Mesodermal cell (in vitro differentiated cells): ENCODE measurements around the gene NLRP6.
A peak's percentile ranks its signal among the peaks of the same experiment; 100 is the strongest.
"Not testable (repeated sequence)": the region's sequence is repeated elsewhere in the genome, so short reads cannot be mapped to it uniquely, and the experiment has no call there.

Experiments used
- H3K27ac ChIP-seq: 2 replicates; pipeline ENCODE4 v1.7.0; 2013; ENCODE audit warnings: mild to moderate bottlenecking, low read depth, low read length, moderate library complexity; ENCODE audit not compliant: severe bottlenecking
- H3K36me3 ChIP-seq: 2 replicates; pipeline ENCODE4 v1.7.1; 2013; ENCODE audit warnings: mild to moderate bottlenecking, low read length, moderate library complexity; ENCODE audit not compliant: control insufficient read depth, insufficient read depth
- H3K4me1 ChIP-seq: one replicate; pipeline ENCODE4 v1.7.1; 2013; ENCODE audit warnings: mild to moderate bottlenecking, low read length; ENCODE audit not compliant: insufficient read depth, control insufficient read depth, poor library complexity, severe bottlenecking
- H3K4me3 ChIP-seq: 2 replicates; pipeline ENCODE4 v1.7.0; 2013; ENCODE audit warnings: low read length, control low read depth, mild to moderate bottlenecking; ENCODE audit not compliant: insufficient read depth, poor library complexity, severe bottlenecking; ENCODE audit errors: extremely low read depth
- H3K9me3 ChIP-seq: 2 replicates; pipeline ENCODE4 v1.7.1; 2013; ENCODE audit warnings: mild to moderate bottlenecking, low read length, moderate library complexity; ENCODE audit not compliant: control insufficient read depth
- WGBS, 2 experiments: methylation state at CpG; one replicate each; pipeline ENCODE4 v1.1.5; 2013; ENCODE audit warnings: missing lambda C conversion rate in 2 of 2; ENCODE audit not compliant: insufficient coverage in 2 of 2; 5-methylcytosine and 5-hydroxymethylcytosine counted together

The NLRP6 gene

GRCh38 chr11:313304-313786, 35.1 kb downstream of the NLRP6 start:
- Histone ChIP-seq H3K4me3 (no peak overlapping the region), H3K27ac (peak overlapping the region; percentile 43), H3K9me3 (no peaks in the 10 kb centered on the region), H3K4me1 (peaks cover 36% of the 10 kb centered on the region), H3K36me3 (no peaks in the 10 kb centered on the region)
- WGBS, 2 experiments = 32 to 47% methylated on average over 8 of the region's 8 CpGs

- Histone ChIP-seq H3K4me3 (peak within 1 kb of the TSS; percentile 28), H3K27ac (peak within 1 kb of the TSS; percentile 43), H3K4me1 (peaks cover 36% of the 10 kb centered on the region), H3K9me3 (no peaks in the 10 kb centered on the region), H3K36me3 (no peaks in the 10 kb centered on the region)
- WGBS, 2 experiments = 0 to 5% methylated on average over 3 to 8 of the region's 18 CpGs
These were observed 35.8 kb downstream of the NLRP6 start, which contains the start of gene IFITM1 for GRCh38 chr11:313787-314553. IFITM1 (plus strand) TSS chr11:314040; CDS start chr11:314171, 131 bp downstream.

- no CpG with 5 or more reads among the region's 6 CpGs for WGBS, 2 experiments
- not testable (repeated sequence) for H3K9me3 ChIP-seq, H3K27ac ChIP-seq, H3K36me3 ChIP-seq
- Histone ChIP-seq H3K4me3 (peak overlapping the region; percentile 28), H3K4me1 (peaks cover 32% of the 10 kb centered on the region)
These were observed 36.3 kb downstream of the NLRP6 start for GRCh38 chr11:314554-314875.

DNA sequence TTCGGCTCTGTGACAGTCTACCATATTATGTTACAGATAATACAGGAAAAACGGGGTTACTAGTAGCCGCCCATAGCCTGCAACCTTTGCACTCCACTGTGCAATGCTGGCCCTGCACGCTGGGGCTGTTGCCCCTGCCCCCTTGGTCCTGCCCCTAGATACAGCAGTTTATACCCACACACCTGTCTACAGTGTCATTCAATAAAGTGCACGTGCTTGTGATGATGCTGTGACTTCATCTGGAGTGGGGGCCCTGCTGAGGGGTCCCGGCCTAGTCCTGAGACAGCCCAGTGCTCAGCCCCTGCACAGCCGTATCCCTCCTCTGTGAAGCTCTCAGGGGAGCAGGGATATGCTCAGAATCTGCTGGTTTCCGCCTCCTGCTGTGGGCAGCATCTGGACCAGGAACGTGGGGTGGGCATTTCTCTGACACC, 36.9 kb downstream of the NLRP6 start:
- no peaks in the 10 kb centered on the region for H3K36me3 ChIP-seq
- peaks cover 36% of the 10 kb centered on the region for H3K4me1 ChIP-seq
- no peak overlapping the region for H3K27ac ChIP-seq
- no peaks in the 10 kb centered on the region for H3K9me3 ChIP-seq
- WGBS, 2 experiments = 44 to 56% methylated on average over 7 to 9 of the region's 9 CpGs
- peak overlapping the region; percentile 28 for H3K4me3 ChIP-seq

GRCh38 chr11:315516-315994, 37.3 kb downstream of the NLRP6 start:
- H3K9me3 ChIP-seq = no peaks in the 10 kb centered on the region
- peak overlapping the region; percentile 18 for H3K4me3 ChIP-seq
- no peaks in the 10 kb centered on the region for H3K36me3 ChIP-seq
- H3K27ac ChIP-seq = no peak overlapping the region
- H3K4me1 ChIP-seq = peaks cover 36% of the 10 kb centered on the region
- 18 to 24% methylated on average over 22 to 24 of the region's 32 CpGs for WGBS, 2 experiments

- Histone ChIP-seq H3K4me3 (peak overlapping the region; percentile 18), H3K9me3 (no peaks in the 10 kb centered on the region), H3K4me1 (peaks cover 36% of the 10 kb centered on the region), H3K36me3 (no peaks in the 10 kb centered on the region), H3K27ac (no peak overlapping the region)
- 7 to 9% methylated on average over 57 to 62 of the region's 64 CpGs for WGBS, 2 experiments
These were observed 38.0 kb downstream of the NLRP6 start for GRCh38 chr11:316031-316701.

DNA sequence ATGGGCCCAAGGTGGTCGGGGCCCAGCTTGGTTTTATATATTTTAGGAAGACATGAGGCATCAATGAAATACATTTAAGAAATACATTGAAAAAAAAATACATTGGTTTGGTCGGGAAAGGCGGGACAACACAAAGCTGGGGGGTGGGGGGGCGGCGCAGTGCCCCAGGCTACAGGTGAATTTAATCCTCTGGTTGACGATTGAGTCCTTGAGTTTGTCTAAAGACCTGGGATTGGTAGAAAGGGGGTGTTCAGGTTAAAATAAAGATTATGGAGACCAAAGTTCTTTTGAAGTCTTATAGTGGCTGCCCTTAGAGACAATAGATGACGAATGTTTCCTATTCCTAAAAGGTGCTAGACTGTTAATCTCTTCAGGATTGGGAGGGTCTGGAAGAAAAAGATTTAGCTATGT, 38.7 kb downstream of the NLRP6 start:
- Histone ChIP-seq H3K36me3 (no peaks in the 10 kb centered on the region), H3K9me3 (no peaks in the 10 kb centered on the region), H3K4me3 (no peak overlapping the region), H3K4me1 (peaks cover 32% of the 10 kb centered on the region), H3K27ac (no peak overlapping the region)
- 15 to 28% methylated on average over 5 to 6 of the region's 7 CpGs for WGBS, 2 experiments

DNA sequence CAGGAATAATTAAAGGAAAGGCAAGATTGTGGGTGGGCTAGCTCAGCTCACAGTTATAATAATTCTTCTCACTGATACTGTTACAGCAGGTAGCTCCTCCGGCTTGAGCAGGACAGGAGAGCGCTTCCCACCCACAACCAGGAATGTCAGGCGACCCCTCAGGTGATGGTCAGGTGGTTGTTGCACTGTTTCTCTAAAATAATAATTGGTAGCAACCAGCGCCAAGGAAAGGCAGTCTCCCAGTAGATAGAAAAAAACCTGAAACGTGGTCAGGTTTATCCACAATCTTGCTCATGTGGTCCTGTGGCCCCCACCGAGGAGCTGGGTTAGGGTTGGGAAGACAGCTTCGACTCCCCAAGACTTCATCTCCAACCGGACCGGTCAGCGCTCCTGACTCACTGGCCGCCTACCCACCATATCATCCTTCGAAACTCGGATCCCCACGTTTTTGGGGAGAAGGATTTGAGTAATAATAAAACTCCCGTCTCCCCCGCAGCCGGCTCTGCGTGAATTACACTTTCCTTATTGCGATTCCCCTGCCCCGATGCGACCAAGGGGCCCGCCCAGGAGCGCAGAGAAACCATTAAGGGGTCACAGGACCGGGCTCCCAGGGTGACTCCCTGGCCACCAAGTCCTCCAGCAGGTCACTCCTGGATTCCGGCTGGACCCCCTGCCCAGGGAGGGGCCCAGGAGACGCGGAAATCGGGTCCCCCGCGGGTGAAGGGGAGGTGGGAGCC, 39.6 kb downstream of the NLRP6 start:
- 48% methylated on average over 3 of the region's 30 CpGs; no CpG with 5 or more reads in 1 of the 2 experiments for WGBS, 2 experiments
- not testable (repeated sequence) for H3K36me3 ChIP-seq

GRCh38 chr11:318405-319120, 40.4 kb downstream of the NLRP6 start:
- Histone ChIP-seq H3K4me1 (peaks cover 20% of the 10 kb centered on the region), H3K4me3 (peak overlapping the region; percentile 35)
- H3K27ac ChIP-seq, H3K9me3 ChIP-seq, H3K36me3 ChIP-seq: not testable (repeated sequence)
- 17% methylated on average over 5 of the region's 79 CpGs; no CpG with 5 or more reads in 1 of the 2 experiments for WGBS, 2 experiments

More for the DNA sequence above, 39.6 kb downstream of the NLRP6 start:
- peaks cover 27% of the 10 kb centered on the region for H3K4me1 ChIP-seq
- not testable (repeated sequence) for H3K27ac ChIP-seq, H3K9me3 ChIP-seq, H3K4me3 ChIP-seq
